Measurements from ENCODE around the gene ERF. TPM values are rescaled to one million over a fixed set of nuclear protein-coding genes. Genes with fewer than 3 reads are reported as not detected.

ERF gene
- total RNA-seq, 1 experiment from 2014 or later, result 100 TPM

GRCh38 chr19:42249769-42250168, 5.2 kb downstream of the ERF start:
- intact Hi-C loops (cut with micrococcal nuclease; ENCODE audit: unreplicated experiment), result no loop called here
- Mint-ChIP-seq H3K27ac (ENCODE audit: unreplicated experiment) (no peak overlapping the region), H3K4me1 (ENCODE audit: low read depth, unreplicated experiment) (peaks cover 39% of the 10 kb centered on the region), H3K4me3 (ENCODE audit: low read depth, unreplicated experiment) (no peak overlapping the region), H3K9me3 (ENCODE audit: low read depth, unreplicated experiment) (no peaks in the 10 kb centered on the region), H3K27me3 (ENCODE audit: unreplicated experiment) (no peaks in the 10 kb centered on the region), H3K36me3 (ENCODE audit: insufficient read depth, unreplicated experiment) (peaks cover 80% of the 10 kb centered on the region)
- CTCF ChIA-PET, result no interaction called here
- BruUV-seq (replicated peaks), result no TSS peak
- TF ChIP-seq CTCF (IDR thresholded peaks at IDR 0.05; ENCODE audit: unreplicated experiment), result no peak
- no peak for DNase-seq

- BruUV-seq (replicated peaks), result no TSS peak
- H3K4me1 Mint-ChIP-seq (ENCODE audit: low read depth, unreplicated experiment), result peaks cover 43% of the 10 kb centered on the region
- intact Hi-C loops (cut with micrococcal nuclease; ENCODE audit: unreplicated experiment), result no loop called here
- peak overlapping the region; percentile 22 for H3K27ac Mint-ChIP-seq (ENCODE audit: unreplicated experiment)
- DNase-seq, result no peak
- H3K9me3 Mint-ChIP-seq (ENCODE audit: low read depth, unreplicated experiment), result no peaks in the 10 kb centered on the region
- no peaks in the 10 kb centered on the region for H3K27me3 Mint-ChIP-seq (ENCODE audit: unreplicated experiment)
- no peak for TF ChIP-seq CTCF (IDR thresholded peaks at IDR 0.05; ENCODE audit: unreplicated experiment)
- CTCF ChIA-PET, result no interaction called here
- H3K4me3 Mint-ChIP-seq (ENCODE audit: low read depth, unreplicated experiment), result peak overlapping the region; percentile 15
- H3K36me3 Mint-ChIP-seq (ENCODE audit: insufficient read depth, unreplicated experiment), result peaks cover 80% of the 10 kb centered on the region
Measured at GRCh38 chr19:42249149-42249750, 5.7 kb downstream of the ERF start.

GRCh38 chr19:42248270-42249148, 6.4 kb downstream of the ERF start:
- H3K27ac Mint-ChIP-seq (ENCODE audit: unreplicated experiment), result peak overlapping the region; percentile 22
- no peaks in the 10 kb centered on the region for H3K9me3 Mint-ChIP-seq (ENCODE audit: low read depth, unreplicated experiment)
- intact Hi-C loops (cut with micrococcal nuclease; ENCODE audit: unreplicated experiment), result no loop called here
- peak overlapping the region; percentile 15 for H3K4me3 Mint-ChIP-seq (ENCODE audit: low read depth, unreplicated experiment)
- CTCF ChIA-PET, result no interaction called here
- BruUV-seq (replicated peaks), result no TSS peak
- peaks cover 43% of the 10 kb centered on the region for H3K4me1 Mint-ChIP-seq (ENCODE audit: low read depth, unreplicated experiment)
- no peaks in the 10 kb centered on the region for H3K27me3 Mint-ChIP-seq (ENCODE audit: unreplicated experiment)
- no peak for DNase-seq
- H3K36me3 Mint-ChIP-seq (ENCODE audit: insufficient read depth, unreplicated experiment), result peaks cover 80% of the 10 kb centered on the region
- no peak for TF ChIP-seq CTCF (IDR thresholded peaks at IDR 0.05; ENCODE audit: unreplicated experiment)

GRCh38 chr19:42247640-42248199, 7.2 kb downstream of the ERF start:
- no peak for TF ChIP-seq CTCF (IDR thresholded peaks at IDR 0.05; ENCODE audit: unreplicated experiment)
- peaks cover 39% of the 10 kb centered on the region for H3K4me1 Mint-ChIP-seq (ENCODE audit: low read depth, unreplicated experiment)
- intact Hi-C loops (cut with micrococcal nuclease; ENCODE audit: unreplicated experiment), result no loop called here
- no peaks in the 10 kb centered on the region for H3K27me3 Mint-ChIP-seq (ENCODE audit: unreplicated experiment)
- H3K36me3 Mint-ChIP-seq (ENCODE audit: insufficient read depth, unreplicated experiment), result peaks cover 80% of the 10 kb centered on the region
- no peaks in the 10 kb centered on the region for H3K9me3 Mint-ChIP-seq (ENCODE audit: low read depth, unreplicated experiment)
- DNase-seq, result no peak
- H3K27ac Mint-ChIP-seq (ENCODE audit: unreplicated experiment), result no peak overlapping the region
- BruUV-seq (replicated peaks), result no TSS peak
- H3K4me3 Mint-ChIP-seq (ENCODE audit: low read depth, unreplicated experiment), result no peak overlapping the region
- CTCF ChIA-PET, result interaction anchor here (1.5 to 2.4 kb wide), 3 partner anchors 22 to 71 kb away, joined by 4 to 22 read pairs (median 8); partner anchors contain the start of gene CIC
